Activated CD4-positive, alpha-beta T cell treated with anti-CD3 and anti-CD28 coated beads, Interleukin-2, amount 10 ng/mL, durations not matched to agents 7 days and 5 days (primary cell): Measurements from ENCODE around the gene GSTA1. TPM values are rescaled to one million over a fixed set of nuclear protein-coding genes. Genes with fewer than 3 reads are reported as not detected.
"Not testable (repeated sequence)": the region's sequence is repeated elsewhere in the genome, so short reads cannot be mapped to it uniquely, and the experiment has no call there.

Source experiments
- CTCF ChIA-PET: fragments of 350-600 bp; sonication (Branson Sonifier 250); formaldehyde crosslinking; loops from one replicate; lab custom pipeline; 2021; ENCODE audit warnings: antibody characterized with exemption; lab: Charles Lee
- POLR2A ChIA-PET: fragments of 350-600 bp; sonication (Branson Sonifier 250); formaldehyde crosslinking; loops from one replicate; lab custom pipeline; 2021; ENCODE audit warnings: antibody characterized with exemption; lab: Charles Lee
- DNase-seq: peaks from one replicate; pipeline ENCODE4 v3.0.0-alpha.2; 2020
- H3K27ac Mint-ChIP-seq: one replicate; pipeline ENCODE4 v1.8.0; 2021; ENCODE audit warnings: mild to moderate bottlenecking, moderate library complexity, mixed read lengths
- H3K27me3 Mint-ChIP-seq: one replicate; pipeline ENCODE4 v1.8.0; 2021; ENCODE audit warnings: mixed read lengths
- H3K36me3 Mint-ChIP-seq: one replicate; pipeline ENCODE4 v1.8.0; 2021; ENCODE audit warnings: low read depth, mixed read lengths
- H3K4me1 Mint-ChIP-seq: one replicate; pipeline ENCODE4 v1.8.0; 2021; ENCODE audit warnings: mixed read lengths
- H3K4me3 Mint-ChIP-seq: one replicate; pipeline ENCODE4 v1.8.0; 2021; ENCODE audit warnings: mild to moderate bottlenecking, moderate library complexity, mixed read lengths
- H3K9me3 Mint-ChIP-seq: one replicate; pipeline ENCODE4 v1.8.0; 2021; ENCODE audit warnings: mixed read lengths
- total RNA-seq, 2 experiments: library from RNA; stranded (reverse); gene quantifications; one replicate each; pipeline ENCODE4 v1.2.3, GENCODE V29; 2021

GSTA1 gene
- total RNA-seq, 2 experiments from 2014 or later = not detected

- ChIA-PET CTCF (no interaction called here), POLR2A (no interaction called here)
- H3K27ac Mint-ChIP-seq = no peak overlapping the region
- H3K9me3 Mint-ChIP-seq = no peaks in the 10 kb centered on the region
- no peak for DNase-seq
- no peaks in the 10 kb centered on the region for H3K4me1 Mint-ChIP-seq
- no peak overlapping the region for H3K4me3 Mint-ChIP-seq
- peaks cover 6% of the 10 kb centered on the region for H3K27me3 Mint-ChIP-seq
- H3K36me3 Mint-ChIP-seq = no peaks in the 10 kb centered on the region
Observed at GRCh38 chr6:52760105-52760765, 43.4 kb downstream of the GSTA1 start.

- H3K27me3 Mint-ChIP-seq = peaks cover 6% of the 10 kb centered on the region
Observed at GRCh38 chr6:52759085-52759484, 44.5 kb downstream of the GSTA1 start.

GRCh38 chr6:52757651-52758338 is 45.8 kb downstream of the GSTA1 start:
- H3K4me3 Mint-ChIP-seq, H3K27me3 Mint-ChIP-seq, H3K9me3 Mint-ChIP-seq, CTCF ChIA-PET, H3K36me3 Mint-ChIP-seq, DNase-seq, POLR2A ChIA-PET, H3K4me1 Mint-ChIP-seq, H3K27ac Mint-ChIP-seq: not testable (repeated sequence)

More at GRCh38 chr6:52759085-52759484, 44.5 kb downstream of the GSTA1 start:
- no peak overlapping the region for H3K4me3 Mint-ChIP-seq
- H3K9me3 Mint-ChIP-seq = no peaks in the 10 kb centered on the region
- H3K4me1 Mint-ChIP-seq = no peaks in the 10 kb centered on the region
- ChIA-PET POLR2A (no interaction called here), CTCF (no interaction called here)
- H3K27ac Mint-ChIP-seq = no peak overlapping the region
- DNase-seq = no peak
- H3K36me3 Mint-ChIP-seq = no peaks in the 10 kb centered on the region

- DNase-seq = no peak
- H3K27ac Mint-ChIP-seq = no peak overlapping the region
Observed at GRCh38 chr6:52754443-52754842, 49.2 kb downstream of the GSTA1 start.

GRCh38 chr6:52753137-52753536 is 50.5 kb downstream of the GSTA1 start:
- CTCF ChIA-PET, H3K27ac Mint-ChIP-seq, H3K27me3 Mint-ChIP-seq, POLR2A ChIA-PET, H3K4me3 Mint-ChIP-seq, H3K36me3 Mint-ChIP-seq, H3K4me1 Mint-ChIP-seq, H3K9me3 Mint-ChIP-seq, DNase-seq: not testable (repeated sequence)

More at GRCh38 chr6:52754443-52754842, 49.2 kb downstream of the GSTA1 start:
- Mint-ChIP-seq H3K27me3 (peaks cover 6% of the 10 kb centered on the region), H3K4me1 (no peaks in the 10 kb centered on the region), H3K36me3 (no peaks in the 10 kb centered on the region), H3K4me3 (no peak overlapping the region), H3K9me3 (no peaks in the 10 kb centered on the region)
- ChIA-PET POLR2A (no interaction called here), CTCF (no interaction called here)

- Mint-ChIP-seq H3K4me1 (no peaks in the 10 kb centered on the region), H3K9me3 (no peaks in the 10 kb centered on the region), H3K4me3 (no peak overlapping the region), H3K36me3 (no peaks in the 10 kb centered on the region), H3K27ac (no peak overlapping the region), H3K27me3 (peaks cover 6% of the 10 kb centered on the region)
- CTCF ChIA-PET = no interaction called here
- POLR2A ChIA-PET = no interaction called here
- DNase-seq = no peak
Observed at GRCh38 chr6:52752310-52752709, 51.3 kb downstream of the GSTA1 start.

- ChIA-PET CTCF (interaction anchor here (0.6 kb wide), 1 partner anchor 66 kb away, joined by 3 read pairs; no protein-coding TSS in a partner anchor), POLR2A (no interaction called here)
- DNase-seq = no peak
- Mint-ChIP-seq H3K4me3 (no peak overlapping the region), H3K27ac (no peak overlapping the region), H3K27me3 (peaks cover 2% of the 10 kb centered on the region), H3K4me1 (no peaks in the 10 kb centered on the region), H3K9me3 (no peaks in the 10 kb centered on the region), H3K36me3 (no peaks in the 10 kb centered on the region)
Observed at GRCh38 chr6:52749556-52750152, 54.0 kb downstream of the GSTA1 start.

- H3K4me3 Mint-ChIP-seq, DNase-seq, H3K9me3 Mint-ChIP-seq, H3K27ac Mint-ChIP-seq, POLR2A ChIA-PET, CTCF ChIA-PET, H3K36me3 Mint-ChIP-seq, H3K27me3 Mint-ChIP-seq, H3K4me1 Mint-ChIP-seq: not testable (repeated sequence)
Observed at GRCh38 chr6:52747301-52747700, 56.3 kb downstream of the GSTA1 start.

- CTCF ChIA-PET = interaction anchor here (0.6 kb wide), 1 partner anchor 292 kb away, joined by 4 read pairs; no protein-coding TSS in a partner anchor
- DNase-seq = no peak
- H3K4me3 Mint-ChIP-seq = no peak overlapping the region
- no peak overlapping the region for H3K27ac Mint-ChIP-seq
- no peaks in the 10 kb centered on the region for H3K9me3 Mint-ChIP-seq
- H3K4me1 Mint-ChIP-seq = no peaks in the 10 kb centered on the region
- H3K36me3 Mint-ChIP-seq = no peaks in the 10 kb centered on the region
- POLR2A ChIA-PET = no interaction called here
- H3K27me3 Mint-ChIP-seq = no peaks in the 10 kb centered on the region
Observed at GRCh38 chr6:52746213-52746612, 57.4 kb downstream of the GSTA1 start.

GRCh38 chr6:52745764-52746201 is 57.8 kb downstream of the GSTA1 start:
- CTCF ChIA-PET = interaction anchor here (0.6 kb wide), 1 partner anchor 291 kb away, joined by 4 read pairs; no protein-coding TSS in a partner anchor
- POLR2A ChIA-PET = no interaction called here
- H3K4me1 Mint-ChIP-seq = no peaks in the 10 kb centered on the region
- no peak overlapping the region for H3K27ac Mint-ChIP-seq
- H3K27me3 Mint-ChIP-seq = no peaks in the 10 kb centered on the region
- H3K36me3 Mint-ChIP-seq = no peaks in the 10 kb centered on the region
- H3K4me3 Mint-ChIP-seq = no peak overlapping the region
- no peak for DNase-seq
- H3K9me3 Mint-ChIP-seq = no peaks in the 10 kb centered on the region

- Mint-ChIP-seq H3K9me3 (no peaks in the 10 kb centered on the region), H3K27me3 (no peaks in the 10 kb centered on the region), H3K27ac (no peak overlapping the region), H3K4me3 (no peak overlapping the region), H3K4me1 (no peaks in the 10 kb centered on the region), H3K36me3 (no peaks in the 10 kb centered on the region)
- no peak for DNase-seq
- CTCF ChIA-PET = no interaction called here
- POLR2A ChIA-PET = no interaction called here
Observed at GRCh38 chr6:52741872-52742271, 61.7 kb downstream of the GSTA1 start.
